GM18511 (cell line): ENCODE measurements around the gene ZNF697.
"Not testable (repeated sequence)": the region's sequence is repeated elsewhere in the genome, so short reads cannot be mapped to it uniquely, and the experiment has no call there.

Experiments
- ATAC-seq: cut with Tn5 transposase; IDR thresholded peaks from one replicate; pipeline ENCODE4 v1.9.1; 2021; ENCODE audit warnings: mild to moderate bottlenecking, moderate library complexity; ENCODE audit not compliant: unreplicated experiment

Gene ZNF697

DNA sequence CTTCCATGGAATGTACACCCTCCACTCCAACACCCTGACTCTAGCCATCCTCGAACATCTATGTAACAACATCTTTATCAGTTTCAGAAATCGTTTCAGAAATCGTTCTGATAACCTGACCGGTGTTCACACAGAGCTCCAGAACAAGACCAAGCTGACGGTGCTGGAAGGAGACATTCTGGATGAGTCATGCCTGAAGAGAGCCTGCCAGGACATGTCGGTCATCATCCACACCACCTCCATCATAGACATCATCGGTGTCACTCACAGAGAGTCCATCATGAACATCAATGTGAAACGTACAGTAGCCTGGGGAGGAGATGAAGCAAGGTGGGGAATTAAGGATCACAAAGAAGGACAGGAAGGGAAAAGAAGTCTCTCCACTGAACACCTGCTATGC lies 43.0 kb downstream of the ZNF697 start:
- not testable (repeated sequence) for ATAC-seq

- no peak for ATAC-seq
Measured at GRCh38 chr1:119603695-119604094, 44.4 kb downstream of the ZNF697 start.

DNA sequence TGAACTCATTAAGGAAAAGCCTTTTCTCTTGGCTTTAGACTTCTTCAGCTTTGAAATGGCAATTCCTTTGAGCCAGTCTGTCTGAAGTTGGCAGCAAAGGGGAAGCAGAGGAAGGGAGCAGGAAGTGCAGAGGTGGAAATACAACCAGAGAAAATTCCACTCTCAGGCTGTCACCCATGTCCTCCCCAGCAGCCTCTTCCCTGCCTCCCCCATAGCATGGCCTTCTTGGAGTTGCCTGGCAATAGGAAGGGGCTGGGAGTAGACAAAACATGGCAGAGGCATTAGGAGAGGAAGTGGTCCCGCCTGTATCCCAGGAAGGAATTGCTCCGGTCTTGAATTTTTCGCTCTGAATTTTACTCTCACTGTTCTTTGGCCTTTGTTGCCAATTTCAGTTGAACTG lies 44.8 kb downstream of the ZNF697 start:
- not testable (repeated sequence) for ATAC-seq

DNA sequence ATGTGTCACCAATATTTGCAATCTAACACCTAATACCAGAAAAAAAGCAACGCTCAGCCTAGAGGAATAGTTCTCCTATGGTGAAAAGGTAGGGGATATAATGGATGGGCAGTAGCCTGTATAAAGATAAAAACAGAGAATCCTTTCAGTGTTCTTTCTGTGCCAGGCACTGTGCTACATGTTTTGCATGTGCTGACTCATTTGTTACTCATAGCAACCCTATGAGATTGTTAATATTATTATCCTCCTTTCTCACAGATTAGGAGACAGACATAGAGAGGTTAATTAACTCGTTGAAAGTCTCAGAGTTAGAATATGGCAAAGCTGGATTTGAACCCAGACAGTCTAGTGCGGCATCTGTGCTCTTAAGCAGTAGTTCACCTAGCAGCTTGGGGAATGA lies 45.3 kb downstream of the ZNF697 start:
- not testable (repeated sequence) for ATAC-seq

DNA sequence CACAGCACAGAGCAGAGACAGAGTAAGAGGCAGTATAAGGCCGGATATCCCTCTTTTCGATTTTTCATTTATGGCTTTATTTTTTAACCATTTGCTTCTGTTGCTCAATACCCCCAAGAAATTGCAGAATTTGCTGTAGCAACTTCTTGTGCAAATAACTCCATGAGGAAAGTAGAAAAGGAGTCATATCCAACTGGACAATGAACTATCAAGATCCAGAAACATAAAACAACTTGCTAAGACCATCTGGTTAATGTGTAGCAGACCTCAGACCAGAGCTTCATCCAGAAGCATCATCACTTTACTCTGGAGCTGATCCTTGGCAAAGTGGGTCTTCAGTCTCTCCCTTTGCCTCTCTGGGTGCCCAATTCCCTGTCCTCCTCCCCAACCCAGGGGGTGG lies 45.9 kb downstream of the ZNF697 start:
- ATAC-seq = no peak

GRCh38 chr1:119600976-119601375 lies 47.1 kb downstream of the ZNF697 start:
- no peak for ATAC-seq

GRCh38 chr1:119600561-119600960 lies 47.5 kb downstream of the ZNF697 start:
- no peak for ATAC-seq

- no peak for ATAC-seq
Measured at GRCh38 chr1:119595606-119596005, 52.5 kb downstream of the ZNF697 start.

- no peak for ATAC-seq
Measured at GRCh38 chr1:119595168-119595567, 52.9 kb downstream of the ZNF697 start.

GRCh38 chr1:119594376-119594775 lies 53.7 kb downstream of the ZNF697 start:
- ATAC-seq = no peak

GRCh38 chr1:119593805-119594204 lies 54.3 kb downstream of the ZNF697 start:
- no peak for ATAC-seq

DNA sequence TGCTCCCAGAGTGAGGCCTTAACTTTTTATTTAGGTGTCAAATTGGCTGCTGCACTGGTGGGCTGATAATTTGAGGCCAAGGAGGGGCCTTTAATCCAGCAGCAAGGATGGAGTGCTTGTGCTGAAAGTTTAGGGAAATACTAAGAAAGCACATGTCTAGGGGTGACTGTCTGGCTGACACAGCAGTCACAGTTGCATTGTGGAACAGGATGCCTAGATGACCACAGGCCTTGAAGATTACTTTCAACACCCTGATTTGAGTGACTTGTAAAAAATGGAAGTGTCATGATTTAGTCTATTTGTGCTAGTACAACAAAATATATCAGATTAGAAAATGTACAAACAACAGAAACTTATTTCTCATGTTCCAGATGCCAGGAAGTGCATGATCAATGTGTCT lies 57.7 kb downstream of the ZNF697 start:
- ATAC-seq = no peak

GRCh38 chr1:119588621-119589020 lies 59.4 kb downstream of the ZNF697 start:
- no peak for ATAC-seq

GRCh38 chr1:119587341-119587740 lies 60.7 kb downstream of the ZNF697 start:
- ATAC-seq = no peak

DNA sequence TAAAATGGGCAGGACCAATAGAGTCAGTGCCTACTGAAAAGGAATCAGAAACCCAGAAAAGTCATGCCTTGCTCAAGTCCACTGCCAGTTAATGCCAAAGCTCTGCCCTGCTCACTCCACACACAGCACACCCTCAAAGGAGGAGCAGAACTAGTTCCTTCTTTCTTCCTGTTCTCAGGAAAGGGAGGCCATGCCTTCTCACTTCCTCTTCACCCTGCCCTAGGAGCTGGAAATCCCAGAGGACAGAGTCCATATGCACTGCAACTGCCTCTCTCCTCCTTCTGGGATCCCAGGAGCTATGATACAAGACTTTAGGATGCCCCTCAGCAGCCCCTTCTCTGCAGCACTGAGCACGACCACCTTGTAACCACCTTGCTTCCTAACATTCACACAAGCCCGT lies 62.3 kb downstream of the ZNF697 start:
- not testable (repeated sequence) for ATAC-seq

GRCh38 chr1:119582801-119583200 lies 65.3 kb downstream of the ZNF697 start:
- peak; percentile 71 for ATAC-seq

- ATAC-seq = not testable (repeated sequence)
Measured at GRCh38 chr1:119581076-119581475, 67.0 kb downstream of the ZNF697 start.

GRCh38 chr1:119573886-119574285 lies 74.2 kb downstream of the ZNF697 start:
- no peak for ATAC-seq

DNA sequence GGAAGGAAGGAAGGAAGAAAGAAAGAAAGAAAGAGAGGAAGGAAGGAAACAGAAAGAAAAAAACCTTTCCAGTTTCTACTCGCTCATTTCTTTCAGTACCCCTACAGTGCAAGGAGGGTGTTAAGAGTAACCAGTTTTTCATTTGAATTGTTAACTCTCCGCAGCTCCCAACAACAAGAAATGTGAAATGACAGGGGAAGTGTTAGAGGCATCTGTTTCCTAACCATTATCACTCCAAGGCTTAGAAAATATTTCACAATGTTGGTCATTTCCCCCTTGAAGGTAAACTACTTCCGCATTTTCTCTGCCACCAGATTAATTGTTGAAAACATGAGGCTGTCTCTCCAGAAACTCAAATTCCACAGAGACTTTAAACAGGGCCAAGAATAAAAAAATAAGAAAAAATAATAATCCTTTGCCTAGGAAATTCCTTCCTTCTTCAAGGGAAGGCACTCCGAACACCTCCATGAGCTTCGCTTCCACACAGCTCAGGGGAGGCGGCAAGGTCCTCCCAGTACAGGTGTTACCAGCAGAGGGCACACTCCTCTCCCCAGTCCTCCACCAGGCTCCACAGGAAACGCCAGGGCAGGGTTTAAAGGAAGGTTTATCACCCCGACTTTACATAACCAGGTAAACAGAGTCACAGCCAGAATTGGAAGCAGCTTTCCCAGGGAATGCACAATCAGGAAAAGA lies 78.0 kb downstream of the ZNF697 start:
- not testable (repeated sequence) for ATAC-seq
